GM12875 (cell line): ENCODE results near the gene ADAM22.

ENCODE experiments used
- H3K4me3 ChIP-seq: one replicate; pipeline ENCODE4 v1.5.1; 2011; ENCODE audit warnings: low read depth, low read length, control low read depth
- CTCF ChIP-seq: IDR thresholded peaks from 2 replicates; pipeline ENCODE4 v1.5.1; 2011; ENCODE audit warnings: low read depth, mild to moderate bottlenecking, control low read depth, inconsistent platforms, low read length, moderate library complexity, borderline replicate concordance; ENCODE audit not compliant: insufficient read depth

ADAM22 gene

GRCh38 chr7:88176190-88176589 lies 242.1 kb downstream of the ADAM22 start:
- TF ChIP-seq CTCF, result no peak
- H3K4me3 ChIP-seq, result no peak overlapping the region

- no peak for TF ChIP-seq CTCF
- no peak overlapping the region for H3K4me3 ChIP-seq
Observed at GRCh38 chr7:88183051-88183450, 249.0 kb downstream of the ADAM22 start.

- TF ChIP-seq CTCF, result no peak
- H3K4me3 ChIP-seq, result no peak overlapping the region
Observed at GRCh38 chr7:88184848-88185304, 250.8 kb downstream of the ADAM22 start.

- no peak overlapping the region for H3K4me3 ChIP-seq
- TF ChIP-seq CTCF, result no peak
Observed at GRCh38 chr7:88185650-88186049, 251.6 kb downstream of the ADAM22 start.

- no peak for TF ChIP-seq CTCF
- H3K4me3 ChIP-seq, result no peak overlapping the region
Observed at GRCh38 chr7:88191911-88192310, 257.9 kb downstream of the ADAM22 start.

- no peak for TF ChIP-seq CTCF
Observed at GRCh38 chr7:88200261-88200660, 266.2 kb downstream of the ADAM22 start.

GRCh38 chr7:88200789-88201188 lies 266.7 kb downstream of the ADAM22 start:
- H3K4me3 ChIP-seq, result no peak overlapping the region
- no peak for TF ChIP-seq CTCF

More at GRCh38 chr7:88200261-88200660, 266.2 kb downstream of the ADAM22 start:
- no peak overlapping the region for H3K4me3 ChIP-seq
